Mucosa of rectum (tissue), 2 donors: ENCODE results near the gene LRCH1.
"Not testable (repeated sequence)": the region's sequence is repeated elsewhere in the genome, so short reads cannot be mapped to it uniquely, and the experiment has no call there.

Experiments used
- H3K27ac ChIP-seq, 2 donors: one replicate each; pipeline ENCODE4 v1.7.0; 2013; ENCODE audit warnings: inconsistent platforms in 2 of 2, low read depth in 2 of 2, low read length in 2 of 2
- H3K27me3 ChIP-seq, 2 donors: one replicate each; pipeline ENCODE4 v1.7.0; 2013; ENCODE audit warnings: low read length in 2 of 2; ENCODE audit not compliant: control insufficient read depth in 2 of 2, insufficient read depth in 2 of 2
- H3K36me3 ChIP-seq, 2 donors: one replicate each; pipeline ENCODE4 v1.7.0; 2013; ENCODE audit warnings: low read length in 2 of 2; ENCODE audit not compliant: control insufficient read depth in 2 of 2, insufficient read depth in 2 of 2
- H3K4me1 ChIP-seq, 2 donors: one replicate each; pipeline ENCODE4 v1.7.0; 2013; ENCODE audit warnings: low read length in 2 of 2, mild to moderate bottlenecking in 1 of 2; ENCODE audit not compliant: control insufficient read depth in 2 of 2, insufficient read depth in 2 of 2
- H3K4me3 ChIP-seq, 2 donors: one replicate each; pipeline ENCODE4 v1.7.0; 2013; ENCODE audit warnings: low read length in 2 of 2
- H3K9ac ChIP-seq, 2 donors: one replicate each; pipeline ENCODE4 v1.7.0; 2013; ENCODE audit warnings: low read length in 2 of 2, low read depth in 1 of 2, mild to moderate bottlenecking in 1 of 2
- H3K9me3 ChIP-seq, 2 donors: one replicate each; pipeline ENCODE4 v1.7.0; 2013; ENCODE audit warnings: low read length in 2 of 2; ENCODE audit not compliant: control insufficient read depth in 2 of 2
- donor health status: healthy.
- donor health status: Normal muscosa, but diverticular disease.

The LRCH1 gene

DNA sequence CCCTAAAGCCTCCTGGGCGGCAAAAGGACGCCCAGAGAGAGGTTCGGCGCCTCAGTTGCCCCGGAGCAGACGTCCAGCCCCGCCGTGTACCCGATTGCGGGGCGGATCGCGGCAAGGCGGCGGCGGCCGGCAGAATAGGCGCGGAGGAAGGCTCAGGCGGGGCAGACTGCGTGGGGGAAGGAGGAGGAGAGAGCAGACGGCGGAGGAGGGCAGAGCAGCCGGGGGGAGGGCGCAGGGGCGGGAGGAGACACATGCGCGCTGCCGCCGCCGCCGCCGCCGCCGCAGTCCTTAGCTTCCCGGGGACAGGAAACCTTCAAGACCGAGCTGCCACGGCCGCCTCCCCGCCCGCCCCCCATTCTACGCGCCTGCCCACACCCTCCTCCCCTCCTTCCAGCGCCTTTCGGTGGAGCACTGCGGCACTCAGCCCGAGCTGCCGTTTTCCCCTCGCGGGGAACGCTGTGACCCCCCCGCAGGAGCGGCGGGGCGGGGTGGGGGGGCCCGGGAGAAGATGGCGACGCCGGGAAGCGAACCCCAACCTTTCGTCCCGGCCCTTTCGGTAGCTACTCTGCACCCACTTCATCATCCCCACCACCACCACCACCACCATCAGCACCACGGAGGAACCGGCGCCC lies at the start of gene LRCH1:
TSS of gene LRCH1 (plus strand) at position 282 of the 632 bp plus-strand sequence. CDS start at position 509, 227 bp downstream.
- H3K4me1 ChIP-seq = peaks cover 19 to 29% of the 10 kb centered on the region in 2 donors
- H3K27ac ChIP-seq = peak within 1 kb of the TSS; percentile 92 to 94
- H3K36me3 ChIP-seq = no peaks in the 10 kb centered on the region
- H3K4me3 ChIP-seq = peak within 1 kb of the TSS; percentile 90 to 93
- no peaks in the 10 kb centered on the region for H3K9me3 ChIP-seq
- no peaks in the 10 kb centered on the region for H3K27me3 ChIP-seq
- H3K9ac ChIP-seq = peak within 1 kb of the TSS; percentile 87 to 96

DNA sequence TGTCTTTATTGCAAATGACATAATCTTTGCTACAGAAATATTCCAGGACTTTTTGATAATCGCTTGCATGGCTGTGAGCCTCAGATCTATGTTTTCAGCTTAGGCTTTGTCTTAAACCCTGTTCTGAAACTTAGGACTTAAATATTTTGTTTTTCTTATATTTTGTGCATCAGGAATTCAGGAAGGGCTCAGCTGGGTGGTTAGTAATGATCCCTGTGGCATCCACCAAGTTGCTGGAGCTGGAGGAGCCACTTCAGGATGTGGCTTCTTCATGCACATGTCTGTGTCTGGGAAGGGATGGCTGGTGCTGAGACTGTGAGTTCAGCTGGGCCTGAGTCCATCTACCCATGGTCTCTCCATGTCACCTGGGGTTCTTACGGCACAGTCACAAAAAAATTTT lies 48.9 kb upstream of the LRCH1 start:
- H3K27me3 ChIP-seq = no peaks in the 10 kb centered on the region
- no peaks in the 10 kb centered on the region for H3K36me3 ChIP-seq
- no peak overlapping the region for H3K9ac ChIP-seq
- H3K27ac ChIP-seq = no peak overlapping the region
- H3K4me3 ChIP-seq = no peak overlapping the region
- H3K9me3 ChIP-seq = no peaks in the 10 kb centered on the region
- H3K4me1 ChIP-seq = no peaks in the 10 kb centered on the region

- no peak overlapping the region for H3K4me3 ChIP-seq
- no peaks in the 10 kb centered on the region for H3K4me1 ChIP-seq
- H3K9me3 ChIP-seq = no peaks in the 10 kb centered on the region
- H3K9ac ChIP-seq = no peak overlapping the region
- H3K27me3 ChIP-seq = no peaks in the 10 kb centered on the region
- no peaks in the 10 kb centered on the region for H3K36me3 ChIP-seq
- H3K27ac ChIP-seq = no peak overlapping the region
Measured at GRCh38 chr13:46507981-46508380, 45.0 kb upstream of the LRCH1 start.

GRCh38 chr13:46509981-46510380 lies 43.0 kb upstream of the LRCH1 start:
- Histone ChIP-seq H3K4me1 (no peaks in the 10 kb centered on the region), H3K4me3 (no peak overlapping the region), H3K36me3 (no peaks in the 10 kb centered on the region), H3K9ac (no peak overlapping the region), H3K27me3 (no peaks in the 10 kb centered on the region), H3K9me3 (no peaks in the 10 kb centered on the region), H3K27ac (no peak overlapping the region)

GRCh38 chr13:46515803-46516202 lies 37.2 kb upstream of the LRCH1 start:
- Histone ChIP-seq H3K4me3 (no peak overlapping the region), H3K27ac (no peak overlapping the region), H3K27me3 (no peaks in the 10 kb centered on the region), H3K9ac (no peak overlapping the region), H3K4me1 (no peaks in the 10 kb centered on the region), H3K9me3 (no peaks in the 10 kb centered on the region), H3K36me3 (no peaks in the 10 kb centered on the region)

- Histone ChIP-seq H3K36me3 (no peaks in the 10 kb centered on the region), H3K4me1 (no peaks in the 10 kb centered on the region), H3K9me3 (peaks cover 0 to 2% of the 10 kb centered on the region in 2 donors), H3K9ac (no peak overlapping the region), H3K4me3 (no peak overlapping the region), H3K27me3 (no peaks in the 10 kb centered on the region), H3K27ac (no peak overlapping the region)
Measured at GRCh38 chr13:46516599-46517338, 36.2 kb upstream of the LRCH1 start.

DNA sequence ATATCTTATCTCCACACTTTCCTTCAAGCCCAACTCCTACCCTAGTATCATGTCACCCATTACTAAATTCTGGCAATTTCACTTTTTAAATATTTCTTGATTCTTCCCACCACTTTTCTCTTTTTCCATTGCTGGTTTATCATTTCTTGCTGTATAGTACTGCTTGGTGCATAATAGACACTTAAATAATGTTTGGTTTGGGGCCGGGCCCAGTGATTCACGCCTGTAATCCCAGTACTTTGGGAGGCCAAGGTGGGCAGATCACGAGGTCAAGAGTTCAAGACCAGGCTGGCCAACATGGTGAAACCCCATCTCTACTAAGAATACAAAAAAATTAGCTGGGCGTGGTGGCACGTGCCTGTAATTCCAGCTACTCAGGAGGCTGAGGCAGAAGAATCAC lies 35.2 kb upstream of the LRCH1 start:
- H3K9me3 ChIP-seq, H3K27me3 ChIP-seq, H3K27ac ChIP-seq, H3K4me3 ChIP-seq, H3K4me1 ChIP-seq, H3K36me3 ChIP-seq, H3K9ac ChIP-seq: not testable (repeated sequence)

- H3K36me3 ChIP-seq = no peaks in the 10 kb centered on the region
- H3K4me3 ChIP-seq = no peak overlapping the region
- no peaks in the 10 kb centered on the region for H3K4me1 ChIP-seq
- H3K9ac ChIP-seq = no peak overlapping the region
- no peak overlapping the region for H3K27ac ChIP-seq
- H3K9me3 ChIP-seq = peaks cover 0 to 2% of the 10 kb centered on the region in 2 donors
- no peaks in the 10 kb centered on the region for H3K27me3 ChIP-seq
Measured at GRCh38 chr13:46519182-46519581, 33.8 kb upstream of the LRCH1 start.

GRCh38 chr13:46520166-46520565 lies 32.8 kb upstream of the LRCH1 start:
- no peaks in the 10 kb centered on the region for H3K4me1 ChIP-seq
- H3K27ac ChIP-seq = no peak overlapping the region
- H3K27me3 ChIP-seq = no peaks in the 10 kb centered on the region
- no peak overlapping the region for H3K4me3 ChIP-seq
- peaks cover 0 to 2% of the 10 kb centered on the region in 2 donors for H3K9me3 ChIP-seq
- H3K36me3 ChIP-seq = no peaks in the 10 kb centered on the region
- H3K9ac ChIP-seq = no peak overlapping the region

DNA sequence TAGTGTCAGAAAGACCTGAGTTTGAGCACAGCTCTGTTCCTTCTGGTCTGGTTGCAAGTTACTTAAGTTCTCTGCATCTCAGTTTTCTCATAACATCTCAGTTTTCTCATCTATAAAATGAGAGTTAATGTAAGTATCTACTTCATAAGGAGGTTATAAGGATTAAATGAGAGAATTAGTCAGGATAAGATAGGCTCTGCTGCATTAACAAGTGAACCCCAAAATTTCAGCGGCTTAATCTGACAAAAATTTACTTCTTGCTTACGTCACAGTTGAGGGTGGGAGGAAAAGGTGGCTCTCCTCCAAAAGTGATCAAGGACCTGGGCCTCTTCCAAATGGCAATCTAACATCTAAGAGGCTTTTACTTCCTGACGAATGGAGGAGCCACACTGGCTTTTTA lies 31.5 kb upstream of the LRCH1 start:
- no peaks in the 10 kb centered on the region for H3K4me1 ChIP-seq
- H3K4me3 ChIP-seq = no peak overlapping the region
- H3K27ac ChIP-seq = no peak overlapping the region
- H3K27me3 ChIP-seq = no peaks in the 10 kb centered on the region
- no peaks in the 10 kb centered on the region for H3K36me3 ChIP-seq
- H3K9me3 ChIP-seq = peaks cover 0 to 2% of the 10 kb centered on the region in 2 donors
- no peak overlapping the region for H3K9ac ChIP-seq
